H1 (cell line): ENCODE data around the gene RHBDD1. TPM values are rescaled to one million over a fixed set of nuclear protein-coding genes. Genes with fewer than 3 reads are reported as not detected.

Source experiments
- CTCF ChIA-PET: fragments of 300-600 bp; sonication (Branson Sonifier 250); formaldehyde crosslinking; loops from one replicate; lab custom pipeline; 2021; ENCODE audit not compliant: partially characterized antibody; lab: Charles Lee
- POLR2A ChIA-PET: fragments of 300-600 bp; sonication (Branson Sonifier 250); formaldehyde crosslinking; loops from one replicate; lab custom pipeline; 2021; ENCODE audit warnings: inconsistent platforms; ENCODE audit not compliant: partially characterized antibody; lab: Charles Lee
- DNase-seq, 2 experiments: peaks; one replicate each; pipeline versions ENCODE4 v3.0.0 to v3.0.0-alpha.2; 2010 to 2022; ENCODE audit warnings: low spot score in 2 of 2, low read depth in 1 of 2, mixed read lengths in 1 of 2
- FAIRE-seq: peaks from 2 replicates; lab custom pipeline; 2011; peaks lifted over from hg19 to GRCh38; lab: Jason Lieb, UNC
- H2AFZ ChIP-seq: 2 replicates; pipeline ENCODE4 v1.8.1; 2012; ENCODE audit warnings: low read length, inconsistent platforms
- H2AK5ac ChIP-seq: 2 replicates; pipeline ENCODE4 v1.6.1; 2013; ENCODE audit warnings: low read depth, low read length
- H2BK120ac ChIP-seq: replicated peaks from 2 replicates; pipeline ENCODE3; 2013; ENCODE audit warnings: low read depth, low read length, inconsistent platforms
- H2BK12ac ChIP-seq: 2 replicates; pipeline ENCODE4 v1.6.1; 2013; ENCODE audit warnings: low read depth, low read length
- H2BK15ac ChIP-seq: 2 replicates; pipeline ENCODE4 v1.6.1; 2013; ENCODE audit warnings: low read length
- H2BK20ac ChIP-seq: 2 replicates; pipeline ENCODE4 v1.6.1; 2013; ENCODE audit warnings: low read length
- H2BK5ac ChIP-seq: 2 replicates; pipeline ENCODE4 v1.6.1; 2013; ENCODE audit warnings: low read depth, low read length
- H3K14ac ChIP-seq: 2 replicates; pipeline ENCODE4 v1.6.1; 2013; ENCODE audit warnings: inconsistent platforms; ENCODE audit not compliant: insufficient read length
- H3K18ac ChIP-seq: 2 replicates; pipeline ENCODE4 v1.6.1; 2013; ENCODE audit warnings: low read length; ENCODE audit errors: extremely low read depth
- H3K23ac ChIP-seq: 2 replicates; pipeline ENCODE4 v1.6.1; 2013; ENCODE audit warnings: inconsistent platforms; ENCODE audit not compliant: insufficient read length
- H3K23me2 ChIP-seq: 2 replicates; pipeline ENCODE4 v1.6.1; 2013; ENCODE audit warnings: low read depth, low read length
- H3K27ac ChIP-seq: 2 replicates; pipeline ENCODE4 v1.6.1; 2011; ENCODE audit warnings: low read depth, low read length, inconsistent platforms
- H3K27me3 ChIP-seq, 4 experiments: replicated peaks in 1 of 4; 1 replicate in 1 of 4; 2 replicates in 3 of 4; pipeline versions ENCODE4 v1.6.1 to v1.8.1; 2011 to 2013; ENCODE audit warnings: low read length in 3 of 4, mild to moderate bottlenecking in 3 of 4, inconsistent platforms in 2 of 4, mixed read lengths in 2 of 4, moderate library complexity in 1 of 4; ENCODE audit not compliant: control insufficient read depth in 3 of 4, insufficient read depth in 3 of 4; ENCODE audit errors: extremely low read depth in 1 of 4
- H3K36me3 ChIP-seq, 4 experiments: 2 replicates each; pipeline versions ENCODE4 v1.6.1 to v1.8.1; 2011 to 2013; ENCODE audit warnings: mild to moderate bottlenecking in 4 of 4, low read length in 3 of 4, moderate library complexity in 2 of 4, control low read depth in 1 of 4, inconsistent platforms in 1 of 4; ENCODE audit not compliant: insufficient read depth in 4 of 4, control insufficient read depth in 2 of 4
- H3K4ac ChIP-seq: replicated peaks from 2 replicates; pipeline ENCODE3; 2013; ENCODE audit warnings: low read length, low read depth, mixed read lengths, inconsistent platforms; ENCODE audit not compliant: insufficient read length
- H3K4me1 ChIP-seq, 4 experiments: replicated peaks in 1 of 4; 1 replicate in 1 of 4; 2 replicates in 3 of 4; pipeline versions ENCODE4 v1.6.1 to v1.8.1; 2011 to 2013; ENCODE audit warnings: low read length in 3 of 4, inconsistent platforms in 2 of 4, mixed read lengths in 1 of 4; ENCODE audit not compliant: insufficient read depth in 4 of 4, control insufficient read depth in 3 of 4
- H3K4me2 ChIP-seq, 2 experiments: 2 replicates each; pipeline versions ENCODE4 v1.6.1 to v1.8.1; 2011 to 2013; ENCODE audit warnings: low read depth in 2 of 2, low read length in 2 of 2, control low read depth in 1 of 2, inconsistent platforms in 1 of 2, mild to moderate bottlenecking in 1 of 2; ENCODE audit not compliant: insufficient read depth in 1 of 2
- H3K4me3 ChIP-seq, 4 experiments: fragments of 200-600, 300-600 bp in 1 of 4; sonication (generic), shearing (Covaris generic), sonication (Bioruptor Twin) in 1 of 4; 2 replicates each; pipeline versions ENCODE4 v1.5.1 to v1.8.1; 2011 to 2016; ENCODE audit warnings: low read length in 4 of 4, low read depth in 3 of 4, control low read depth in 2 of 4, inconsistent platforms in 2 of 4, mild to moderate bottlenecking in 2 of 4, mixed read lengths in 1 of 4, moderate library complexity in 1 of 4; ENCODE audit not compliant: insufficient read depth in 2 of 4; ENCODE audit errors: extremely low read depth in 1 of 4
- H3K56ac ChIP-seq: replicated peaks from 2 replicates; pipeline ENCODE3; 2013; ENCODE audit warnings: low read depth, mild to moderate bottlenecking, mixed read lengths, low read length, inconsistent platforms; ENCODE audit not compliant: insufficient read length
- H3K79me1 ChIP-seq: 2 replicates; pipeline ENCODE4 v1.6.1; 2013; ENCODE audit warnings: low read depth, low read length, control low read depth
- H3K79me2 ChIP-seq, 2 experiments: 2 replicates each; pipeline versions ENCODE4 v1.6.1 to v1.8.1; 2012 to 2013; ENCODE audit warnings: low read length in 2 of 2, mild to moderate bottlenecking in 2 of 2, inconsistent platforms in 1 of 2; ENCODE audit not compliant: insufficient read depth in 2 of 2, control insufficient read depth in 1 of 2
- H3K9ac ChIP-seq, 4 experiments: replicated peaks in 1 of 4; 1 replicate in 1 of 4; 2 replicates in 3 of 4; pipeline versions ENCODE4 v1.6.1 to v1.8.1; 2011 to 2013; ENCODE audit warnings: low read depth in 3 of 4, low read length in 3 of 4, control low read depth in 2 of 4, mild to moderate bottlenecking in 2 of 4, moderate library complexity in 2 of 4, inconsistent platforms in 1 of 4; ENCODE audit errors: extremely low read depth in 1 of 4
- H3K9me3 ChIP-seq, 2 experiments: 2 replicates each; pipeline versions ENCODE4 v1.6.1 to v1.8.1; 2012 to 2013; ENCODE audit warnings: mild to moderate bottlenecking in 2 of 2, moderate library complexity in 2 of 2, control low read depth in 1 of 2, inconsistent platforms in 1 of 2, low read depth in 1 of 2, low read length in 1 of 2, mixed read lengths in 1 of 2; ENCODE audit not compliant: insufficient read depth in 2 of 2
- H4K20me1 ChIP-seq, 2 experiments: replicated peaks in 1 of 2; 2 replicates each; pipeline versions ENCODE3 to v1.8.1; 2011 to 2013; ENCODE audit warnings: inconsistent platforms in 2 of 2, low read length in 2 of 2, mild to moderate bottlenecking in 1 of 2; ENCODE audit not compliant: insufficient read depth in 2 of 2, control insufficient read depth in 1 of 2
- H4K5ac ChIP-seq: 2 replicates; pipeline ENCODE4 v1.6.1; 2013; ENCODE audit warnings: low read length, low read depth, mixed read lengths, inconsistent platforms; ENCODE audit not compliant: insufficient read length
- H4K8ac ChIP-seq: 2 replicates; pipeline ENCODE4 v1.8.0; 2013; ENCODE audit warnings: mild to moderate bottlenecking, moderate library complexity, low read length, inconsistent platforms; ENCODE audit not compliant: insufficient read depth; ENCODE audit errors: extremely low read depth
- H4K91ac ChIP-seq: replicated peaks from 2 replicates; pipeline ENCODE3; 2013; ENCODE audit warnings: low read length, mixed read lengths, inconsistent platforms; ENCODE audit not compliant: insufficient read length
- BRCA1 ChIP-seq: IDR thresholded peaks from 2 replicates; pipeline ENCODE4 v1.6.1; 2012; ENCODE audit warnings: low read depth, low read length, improper control_type of control experiment
- CBX5 ChIP-seq: fragments of 300-800, 300-1000 bp; sonication (generic); IDR thresholded peaks from 2 replicates; pipeline ENCODE4 v1.7.1; 2016; ENCODE audit warnings: antibody characterized with exemption, low read length, low read depth
- CEBPB ChIP-seq: IDR thresholded peaks from 2 replicates; pipeline ENCODE4 v1.6.1; 2012; ENCODE audit warnings: low read depth, low read length
- CTBP2 ChIP-seq: IDR thresholded peaks from 2 replicates; pipeline ENCODE4 v1.7.0; 2011; ENCODE audit warnings: borderline replicate concordance, mild to moderate bottlenecking, moderate library complexity, mixed read lengths, low read length; ENCODE audit not compliant: insufficient read depth, insufficient read length
- E2F6 ChIP-seq: IDR thresholded peaks from 2 replicates; pipeline ENCODE4 v1.6.1; 2012; ENCODE audit warnings: inconsistent platforms
- HDAC6 ChIP-seq: IDR thresholded peaks from one replicate; pipeline ENCODE4 v1.7.1; 2012; ENCODE audit warnings: low read depth, mild to moderate bottlenecking, inconsistent platforms, low read length, moderate library complexity
- KDM5A ChIP-seq: fragments of 200-600 bp; IDR thresholded peaks from 2 replicates; pipeline ENCODE4 v1.7.1; 2012; ENCODE audit warnings: mild to moderate bottlenecking, low read length, inconsistent platforms, mixed read lengths
- NRF1 ChIP-seq: IDR thresholded peaks from 2 replicates; pipeline ENCODE4 v1.6.1; 2011; ENCODE audit warnings: mild to moderate bottlenecking, low read depth, low read length, improper control_type of control experiment
- PHF8 ChIP-seq: fragments of 200-600 bp; sonication (generic); conservative IDR thresholded peaks from 2 replicates; pipeline ENCODE4 v1.7.1; 2012; ENCODE audit warnings: low read depth, mild to moderate bottlenecking, inconsistent platforms, low read length, moderate library complexity
- RBBP5 ChIP-seq: IDR thresholded peaks from 2 replicates; pipeline ENCODE4 v1.7.1; 2012; ENCODE audit warnings: low read depth, mild to moderate bottlenecking, inconsistent platforms, low read length, moderate library complexity, borderline replicate concordance
- RXRA ChIP-seq: IDR thresholded peaks from 2 replicates; pipeline ENCODE4 v1.6.1; 2011; ENCODE audit warnings: low read depth, mild to moderate bottlenecking, low read length, moderate library complexity; ENCODE audit not compliant: insufficient read depth
- SUZ12 ChIP-seq: fragments of 200-600 bp; sonication (generic); IDR thresholded peaks from 2 replicates; pipeline ENCODE4 v1.6.1; 2012; ENCODE audit warnings: mild to moderate bottlenecking, inconsistent platforms, low read length, moderate library complexity, mixed read lengths
- WGBS, 2 experiments: shearing (Covaris generic) in 1 of 2; methylation state at CpG; one replicate each; pipeline versions ENCODE4 v1.1.6 to v1.1.7; 2013 to 2015; ENCODE audit warnings: low lambda C conversion rate in 2 of 2, mixed read lengths in 2 of 2, inconsistent platforms in 1 of 2, low coverage in 1 of 2, missing lambda C conversion rate in 1 of 2; ENCODE audit not compliant: insufficient replicate concordance in 2 of 2, insufficient coverage in 1 of 2, insufficient read length in 1 of 2; ENCODE audit errors: extremely low coverage in 1 of 2, missing lambda C conversion rate in 1 of 2; 5-methylcytosine and 5-hydroxymethylcytosine counted together
- polyA plus RNA-seq, 7 experiments: library from polyadenylated mRNA; depleted of rRNA in 3 of 7; stranded (reverse) in 5 of 7; unstranded in 2 of 7; fragments of >200 nt in 5 of 7; fragments of 200-250 nt in 2 of 7; gene quantifications; 1 replicate in 5 of 7; 2 replicates in 1 of 7; 4 replicates in 1 of 7; pipeline versions ENCODE4 v1.2.1 to v1.2.3, GENCODE V29; 2011 to 2013; ENCODE audit warnings: missing spikeins in 2 of 7, mixed read lengths in 2 of 7
- total RNA-seq: library from RNA; stranded (reverse); fragmentation: NEBNext Ultra II Directional; extraction: Animal tissue kit (Norgen Biotek cat#: 25700); gene quantifications from 2 replicates; pipeline ENCODE4 v1.2.1, GENCODE V29; 2021
- TF ChIP-seq, protein P1 (sequence below): IDR thresholded peaks from 2 replicates; pipeline ENCODE4 v1.6.1; 2011; ENCODE audit warnings: low read depth, mild to moderate bottlenecking, low read length; ENCODE audit not compliant: insufficient read depth

Gene RHBDD1
- total and polyA plus RNA-seq, 2 of the 8 experiments (the other 6 are each of a cell fraction or from before 2014, with no cell fraction given): 10.5 to 23.1 TPM

DNA sequence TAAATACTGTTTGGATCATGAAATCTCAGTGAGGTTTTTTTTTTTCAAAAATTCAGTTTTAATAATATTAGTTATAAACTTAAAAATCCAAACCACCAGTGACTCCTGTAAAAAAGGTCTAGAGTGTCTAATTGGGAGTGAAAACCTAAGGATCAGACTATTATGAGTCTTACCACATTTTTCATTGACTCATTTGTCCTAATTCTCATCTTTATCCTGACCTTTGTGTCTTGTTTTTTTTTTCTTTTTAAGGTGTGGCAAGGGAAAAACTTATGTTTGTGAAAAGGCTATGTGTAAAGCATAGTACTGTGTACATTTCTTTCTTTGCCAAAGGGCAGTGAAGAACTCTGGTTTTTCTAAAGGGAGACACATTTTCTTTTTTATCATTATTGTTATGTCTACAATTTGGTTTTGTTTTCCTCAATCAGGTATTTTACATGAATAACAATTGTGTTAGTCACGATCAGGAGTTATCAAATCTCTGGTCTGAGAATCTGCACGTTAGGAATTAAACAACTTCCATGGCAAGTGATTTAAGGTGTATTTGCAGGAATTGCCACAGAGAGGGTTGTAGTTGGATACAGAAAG, 52.6 kb downstream of the RHBDD1 start:
- no peak overlapping the region for H4K8ac ChIP-seq
- H4K20me1 ChIP-seq: peaks cover 0 to 1% of the 10 kb centered on the region in 2 experiments
- H4K5ac ChIP-seq: no peak overlapping the region
- ChIA-PET POLR2A (no interaction called here), CTCF (no interaction called here)
- no peak overlapping the region for H2AFZ ChIP-seq
- H3K27ac ChIP-seq: no peak overlapping the region
- H3K79me2 ChIP-seq: no peaks in the 10 kb centered on the region
- no peaks in the 10 kb centered on the region for H3K23me2 ChIP-seq
- H3K9me3 ChIP-seq: no peaks in the 10 kb centered on the region
- H3K23ac ChIP-seq: no peak overlapping the region
- no peak overlapping the region for H3K18ac ChIP-seq
- H3K14ac ChIP-seq: no peak overlapping the region
- H2BK120ac ChIP-seq: no peak overlapping the region
- H3K56ac ChIP-seq: no peak overlapping the region
- H4K91ac ChIP-seq: no peak overlapping the region
- no peak for DNase-seq
- no peak overlapping the region for H2AK5ac ChIP-seq
- H2BK12ac ChIP-seq: no peak overlapping the region
- WGBS, 2 experiments: 92% methylated on average over 2 of the region's 2 CpGs; no CpG with 5 or more reads in 1 of the 2 experiments
- no peak overlapping the region for H3K4ac ChIP-seq
- no peak overlapping the region for H3K4me3 ChIP-seq
- no peaks in the 10 kb centered on the region for H3K4me1 ChIP-seq
- no peaks in the 10 kb centered on the region; a peak in 1 of 8 replicates for H3K36me3 ChIP-seq
- H2BK20ac ChIP-seq: no peak overlapping the region
- no peak overlapping the region for H2BK5ac ChIP-seq
- no peak overlapping the region for H3K9ac ChIP-seq
- no peaks in the 10 kb centered on the region for H3K27me3 ChIP-seq
- no peak for FAIRE-seq
- no peaks in the 10 kb centered on the region; the same call in 1 of the 2 replicates for H3K79me1 ChIP-seq
- no peak overlapping the region for H2BK15ac ChIP-seq
- no peak overlapping the region for H3K4me2 ChIP-seq
- TF ChIP-seq E2F6 (no peak), KDM5A (no peak), PHF8 (no peak), HDAC6 (no peak), NRF1 (no peak), RBBP5 (no peak), CBX5 (no peak), RXRA (no peak), CTBP2 (no peak), SUZ12 (no peak), CEBPB (no peak), BRCA1 (no peak)
- TF ChIP-seq, protein P1, sequence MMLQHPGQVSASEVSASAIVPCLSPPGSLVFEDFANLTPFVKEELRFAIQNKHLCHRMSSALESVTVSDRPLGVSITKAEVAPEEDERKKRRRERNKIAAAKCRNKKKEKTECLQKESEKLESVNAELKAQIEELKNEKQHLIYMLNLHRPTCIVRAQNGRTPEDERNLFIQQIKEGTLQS: no peak
